ENCODE data around the gene CA14.
"Not testable (repeated sequence)": the region's sequence is repeated elsewhere in the genome, so short reads cannot be mapped to it uniquely, and the experiment has no call there.

CA14 gene

DNA sequence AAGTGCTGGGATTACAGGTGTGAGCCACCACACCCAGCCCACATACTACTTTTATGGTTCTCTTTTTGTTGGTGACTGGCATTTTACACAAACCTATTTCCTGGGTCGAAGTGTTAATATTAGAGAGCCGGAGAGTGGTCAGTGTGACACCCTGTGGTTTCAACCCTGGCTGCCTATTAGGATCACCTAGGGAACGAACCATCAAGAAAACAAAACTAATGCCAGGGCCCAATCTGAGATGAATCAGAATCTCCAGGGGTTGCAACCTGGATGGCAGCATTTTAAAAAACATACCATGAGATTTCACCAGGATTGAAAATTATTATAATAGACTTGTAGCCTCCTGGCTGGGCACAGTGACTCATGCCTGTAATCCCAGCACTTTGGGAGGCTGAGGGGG is 42.1 kb downstream of the CA14 start:
- Histone ChIP-seq H3K79me2 (ENCODE audit: insufficient read depth, low read length) (0 out of 2 replicates have a peak, but pooled peaks cover 5% of the 10 kb centered on the region), H3K36me3 (ENCODE audit: insufficient read depth, low read length) (peaks cover 81% of the 10 kb centered on the region), H3K9me2 (ENCODE audit: low read depth, low read length) (no peaks in the 10 kb centered on the region), H3F3A (ENCODE audit: insufficient read depth, low read length) (no peaks in the 10 kb centered on the region), H3K4me2 (ENCODE audit: low read length) (no peak overlapping the region), H3K27me3 (ENCODE audit: insufficient read depth, low read length) (no peaks in the 10 kb centered on the region), H3K9me3 (ENCODE audit: low read length) (no peaks in the 10 kb centered on the region), H2AFZ (ENCODE audit: low read length) (no peak overlapping the region), H3K4me1 (ENCODE audit: insufficient read depth, low read length, severe bottlenecking) (peaks cover 11% of the 10 kb centered on the region), H4K20me1 (ENCODE audit: insufficient read depth, low read length) (no peaks in the 10 kb centered on the region), H3K4me3 (ENCODE audit: low read depth, low read length, poor library complexity, severe bottlenecking) (no peak overlapping the region), H3K9ac (ENCODE audit: low read length) (no peak overlapping the region), H3K27ac (ENCODE audit: low read depth, low read length, poor library complexity, severe bottlenecking) (no peak overlapping the region)
- TF ChIP-seq, protein P1, sequence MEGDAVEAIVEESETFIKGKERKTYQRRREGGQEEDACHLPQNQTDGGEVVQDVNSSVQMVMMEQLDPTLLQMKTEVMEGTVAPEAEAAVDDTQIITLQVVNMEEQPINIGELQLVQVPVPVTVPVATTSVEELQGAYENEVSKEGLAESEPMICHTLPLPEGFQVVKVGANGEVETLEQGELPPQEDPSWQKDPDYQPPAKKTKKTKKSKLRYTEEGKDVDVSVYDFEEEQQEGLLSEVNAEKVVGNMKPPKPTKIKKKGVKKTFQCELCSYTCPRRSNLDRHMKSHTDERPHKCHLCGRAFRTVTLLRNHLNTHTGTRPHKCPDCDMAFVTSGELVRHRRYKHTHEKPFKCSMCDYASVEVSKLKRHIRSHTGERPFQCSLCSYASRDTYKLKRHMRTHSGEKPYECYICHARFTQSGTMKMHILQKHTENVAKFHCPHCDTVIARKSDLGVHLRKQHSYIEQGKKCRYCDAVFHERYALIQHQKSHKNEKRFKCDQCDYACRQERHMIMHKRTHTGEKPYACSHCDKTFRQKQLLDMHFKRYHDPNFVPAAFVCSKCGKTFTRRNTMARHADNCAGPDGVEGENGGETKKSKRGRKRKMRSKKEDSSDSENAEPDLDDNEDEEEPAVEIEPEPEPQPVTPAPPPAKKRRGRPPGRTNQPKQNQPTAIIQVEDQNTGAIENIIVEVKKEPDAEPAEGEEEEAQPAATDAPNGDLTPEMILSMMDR (IDR thresholded peaks at IDR 0.05; ENCODE audit: low read length): no peak
- no peak for TF ChIP-seq EZH2 (IDR thresholded peaks at IDR 0.05; ENCODE audit: borderline replicate concordance, low read length)

DNA sequence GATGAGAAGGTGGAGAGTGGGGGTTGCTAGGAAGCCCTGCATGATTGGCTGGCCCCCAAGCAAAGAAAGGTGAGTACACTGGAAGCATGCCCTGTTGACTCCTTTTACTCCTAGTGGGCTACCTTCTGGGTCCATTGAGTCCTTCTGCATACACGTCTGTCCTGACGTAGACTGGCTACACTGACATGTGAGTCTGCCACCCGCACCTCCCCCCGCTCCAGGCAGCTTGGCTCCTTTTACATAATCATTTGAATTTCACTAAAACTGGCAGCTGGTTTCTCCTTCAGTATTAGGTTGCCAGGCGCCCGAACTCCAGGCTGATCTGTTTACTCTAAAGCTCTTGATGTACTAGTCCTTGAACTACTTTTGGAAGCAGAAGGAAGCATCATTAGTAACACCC is 44.8 kb downstream of the CA14 start:
- Histone ChIP-seq H3K4me3 (ENCODE audit: low read depth, low read length, poor library complexity, severe bottlenecking) (no peak overlapping the region), H3K9me3 (ENCODE audit: low read length) (no peaks in the 10 kb centered on the region), H3K9me2 (ENCODE audit: low read depth, low read length) (no peaks in the 10 kb centered on the region), H2AFZ (ENCODE audit: low read length) (no peak overlapping the region), H3K27me3 (ENCODE audit: insufficient read depth, low read length) (no peaks in the 10 kb centered on the region), H3K4me2 (ENCODE audit: low read length) (no peak overlapping the region), H3K36me3 (ENCODE audit: insufficient read depth, low read length) (peaks cover 70% of the 10 kb centered on the region), H3K79me2 (ENCODE audit: insufficient read depth, low read length) (no peaks in the 10 kb centered on the region), H4K20me1 (ENCODE audit: insufficient read depth, low read length) (no peaks in the 10 kb centered on the region), H3K9ac (ENCODE audit: low read length) (no peak overlapping the region), H3K27ac (ENCODE audit: low read depth, low read length, poor library complexity, severe bottlenecking) (no peak overlapping the region), H3F3A (ENCODE audit: insufficient read depth, low read length) (no peaks in the 10 kb centered on the region), H3K4me1 (ENCODE audit: insufficient read depth, low read length, severe bottlenecking) (no peaks in the 10 kb centered on the region)
- TF ChIP-seq EZH2 (IDR thresholded peaks at IDR 0.05; ENCODE audit: borderline replicate concordance, low read length): no peak
- TF ChIP-seq, protein P1 (IDR thresholded peaks at IDR 0.05; ENCODE audit: low read length): no peak

GRCh38 chr1:150302902-150303301 is 45.3 kb downstream of the CA14 start:
- no peak overlapping the region for H3K4me3 ChIP-seq (ENCODE audit: low read depth, low read length, poor library complexity, severe bottlenecking)
- H3K4me2 ChIP-seq (ENCODE audit: low read length): no peak overlapping the region
- H2AFZ ChIP-seq (ENCODE audit: low read length): no peak overlapping the region
- H3K27me3 ChIP-seq (ENCODE audit: insufficient read depth, low read length): no peaks in the 10 kb centered on the region
- no peak for TF ChIP-seq EZH2 (IDR thresholded peaks at IDR 0.05; ENCODE audit: borderline replicate concordance, low read length)
- TF ChIP-seq, protein P1 (IDR thresholded peaks at IDR 0.05; ENCODE audit: low read length): no peak
- H3F3A ChIP-seq (ENCODE audit: insufficient read depth, low read length): no peaks in the 10 kb centered on the region
- no peaks in the 10 kb centered on the region for H3K9me3 ChIP-seq (ENCODE audit: low read length)
- no peaks in the 10 kb centered on the region for H3K79me2 ChIP-seq (ENCODE audit: insufficient read depth, low read length)
- no peak overlapping the region for H3K27ac ChIP-seq (ENCODE audit: low read depth, low read length, poor library complexity, severe bottlenecking)
- no peaks in the 10 kb centered on the region for H4K20me1 ChIP-seq (ENCODE audit: insufficient read depth, low read length)
- H3K4me1 ChIP-seq (ENCODE audit: insufficient read depth, low read length, severe bottlenecking): no peaks in the 10 kb centered on the region
- no peak overlapping the region for H3K9ac ChIP-seq (ENCODE audit: low read length)
- no peaks in the 10 kb centered on the region for H3K9me2 ChIP-seq (ENCODE audit: low read depth, low read length)
- peaks cover 71% of the 10 kb centered on the region for H3K36me3 ChIP-seq (ENCODE audit: insufficient read depth, low read length)

DNA sequence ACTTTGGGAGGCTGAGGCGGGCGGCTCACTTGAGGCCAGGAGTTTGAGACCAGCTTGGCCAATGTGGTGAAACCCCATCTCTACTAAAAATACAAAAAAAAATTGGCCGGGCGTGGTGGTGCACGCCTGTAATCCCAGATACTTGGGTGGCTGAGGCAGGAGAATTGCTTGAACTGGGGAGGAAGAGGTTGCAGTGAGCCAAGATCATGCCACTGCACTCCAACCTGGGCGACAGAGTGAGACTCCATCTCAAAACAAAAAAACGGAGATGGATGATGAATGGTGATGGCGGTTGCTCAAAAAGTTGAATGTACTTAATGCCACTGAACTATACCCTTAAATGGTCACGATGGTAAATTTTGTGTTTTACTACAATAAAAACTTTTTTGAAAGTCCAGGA is 51.0 kb downstream of the CA14 start:
- H3K9me3 ChIP-seq (ENCODE audit: low read length); H4K20me1 ChIP-seq (ENCODE audit: insufficient read depth, low read length); H3K9me2 ChIP-seq (ENCODE audit: low read depth, low read length); H3F3A ChIP-seq (ENCODE audit: insufficient read depth, low read length); H3K79me2 ChIP-seq (ENCODE audit: insufficient read depth, low read length); H3K27me3 ChIP-seq (ENCODE audit: insufficient read depth, low read length); H3K4me3 ChIP-seq (ENCODE audit: low read depth, low read length, poor library complexity, severe bottlenecking); H2AFZ ChIP-seq (ENCODE audit: low read length); H3K9ac ChIP-seq (ENCODE audit: low read length); H3K4me2 ChIP-seq (ENCODE audit: low read length); H3K27ac ChIP-seq (ENCODE audit: low read depth, low read length, poor library complexity, severe bottlenecking): not testable (repeated sequence)
- Histone ChIP-seq H3K36me3 (ENCODE audit: insufficient read depth, low read length) (peaks cover 26% of the 10 kb centered on the region), H3K4me1 (ENCODE audit: insufficient read depth, low read length, severe bottlenecking) (peaks cover 12% of the 10 kb centered on the region)
